Mesothelial cell of epicardium (in vitro differentiated cells): ENCODE measurements around the gene TMPRSS15. TPM values are rescaled to one million over a fixed set of nuclear protein-coding genes. Genes with fewer than 3 reads are reported as not detected.

ENCODE experiments used
- DNase-seq, 2 experiments: peaks; one replicate each; pipeline ENCODE4 v3.0.0; 2021; ENCODE audit warnings: low spot score in 2 of 2; ENCODE audit not compliant: unreplicated experiment in 2 of 2
- H3K27ac Mint-ChIP-seq: 2 replicates; pipeline ENCODE4 v1.8.0; 2021; ENCODE audit warnings: mixed read lengths
- H3K27me3 Mint-ChIP-seq: 2 replicates; pipeline ENCODE4 v1.8.0; 2021; ENCODE audit warnings: low read depth, mixed read lengths
- H3K36me3 Mint-ChIP-seq: 2 replicates; pipeline ENCODE4 v1.8.0; 2021; ENCODE audit warnings: mixed read lengths
- H3K4me1 Mint-ChIP-seq: 2 replicates; pipeline ENCODE4 v1.8.0; 2021; ENCODE audit warnings: mixed read lengths
- H3K4me3 Mint-ChIP-seq: 2 replicates; pipeline ENCODE4 v1.8.0; 2021; ENCODE audit warnings: mild to moderate bottlenecking, moderate library complexity, mixed read lengths
- H3K9me3 Mint-ChIP-seq: 2 replicates; pipeline ENCODE4 v1.8.0; 2021; ENCODE audit warnings: mixed read lengths
- total RNA-seq: library from RNA; stranded (reverse); gene quantifications from 3 replicates; pipeline ENCODE4 v1.2.1, GENCODE V29; 2021
- TF ChIP-seq, protein P1 (sequence below): fragments of 200-600 bp; sonication (generic); IDR thresholded peaks from one replicate; pipeline ENCODE4 v1.5.0; 2021; ENCODE audit warnings: antibody characterized with exemption; ENCODE audit not compliant: unreplicated experiment

Gene TMPRSS15
- total RNA-seq: 0.80 to 1.9 TPM (median 1.4 TPM) in 3 replicates

DNA sequence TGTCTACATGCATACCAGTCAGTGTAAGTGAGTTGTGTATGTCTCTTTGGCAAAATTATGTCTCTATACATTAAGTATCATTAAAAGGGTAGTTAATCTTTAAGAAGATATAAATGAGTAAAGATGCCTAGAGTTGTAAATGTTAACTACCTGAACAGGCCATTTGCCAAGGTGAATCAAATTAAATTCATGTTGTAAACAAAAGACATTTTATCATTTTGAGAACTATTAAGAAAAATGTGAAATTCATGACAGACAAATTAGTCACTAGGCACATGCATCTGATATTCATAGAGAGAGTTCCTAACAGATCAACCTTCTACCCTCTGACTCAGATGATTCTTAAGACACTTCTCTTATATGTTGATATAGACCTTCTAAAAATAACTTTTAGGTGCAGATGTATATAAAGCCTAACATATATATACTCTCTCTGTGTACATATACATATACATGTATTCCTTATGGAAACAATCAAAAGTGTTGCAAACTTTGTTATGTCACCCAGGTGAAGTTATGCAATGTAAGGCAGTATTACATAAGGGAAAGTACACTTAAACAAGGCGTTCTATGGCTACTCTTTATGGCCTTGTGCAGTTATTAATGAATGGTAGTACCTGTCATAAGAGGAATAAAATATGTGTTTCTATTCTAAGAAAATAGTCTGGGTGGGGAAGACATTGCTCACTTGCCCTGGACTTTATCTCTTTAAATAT lies at the start of gene TMPRSS15:
Gene TMPRSS15, minus strand, starts transcription at position 51 of the 716 bp plus-strand sequence. CDS start 163 bp downstream, outside the sequence.
- H3K36me3 Mint-ChIP-seq: no peaks in the 10 kb centered on the region
- peaks cover 8% of the 10 kb centered on the region for H3K27me3 Mint-ChIP-seq
- TF ChIP-seq, protein P1, sequence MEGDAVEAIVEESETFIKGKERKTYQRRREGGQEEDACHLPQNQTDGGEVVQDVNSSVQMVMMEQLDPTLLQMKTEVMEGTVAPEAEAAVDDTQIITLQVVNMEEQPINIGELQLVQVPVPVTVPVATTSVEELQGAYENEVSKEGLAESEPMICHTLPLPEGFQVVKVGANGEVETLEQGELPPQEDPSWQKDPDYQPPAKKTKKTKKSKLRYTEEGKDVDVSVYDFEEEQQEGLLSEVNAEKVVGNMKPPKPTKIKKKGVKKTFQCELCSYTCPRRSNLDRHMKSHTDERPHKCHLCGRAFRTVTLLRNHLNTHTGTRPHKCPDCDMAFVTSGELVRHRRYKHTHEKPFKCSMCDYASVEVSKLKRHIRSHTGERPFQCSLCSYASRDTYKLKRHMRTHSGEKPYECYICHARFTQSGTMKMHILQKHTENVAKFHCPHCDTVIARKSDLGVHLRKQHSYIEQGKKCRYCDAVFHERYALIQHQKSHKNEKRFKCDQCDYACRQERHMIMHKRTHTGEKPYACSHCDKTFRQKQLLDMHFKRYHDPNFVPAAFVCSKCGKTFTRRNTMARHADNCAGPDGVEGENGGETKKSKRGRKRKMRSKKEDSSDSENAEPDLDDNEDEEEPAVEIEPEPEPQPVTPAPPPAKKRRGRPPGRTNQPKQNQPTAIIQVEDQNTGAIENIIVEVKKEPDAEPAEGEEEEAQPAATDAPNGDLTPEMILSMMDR: no peak
- no peak within 1 kb of the TSS for H3K4me3 Mint-ChIP-seq
- peaks cover 12% of the 10 kb centered on the region for H3K9me3 Mint-ChIP-seq
- no peaks in the 10 kb centered on the region for H3K4me1 Mint-ChIP-seq
- no peak for DNase-seq
- no peak within 1 kb of the TSS for H3K27ac Mint-ChIP-seq

DNA sequence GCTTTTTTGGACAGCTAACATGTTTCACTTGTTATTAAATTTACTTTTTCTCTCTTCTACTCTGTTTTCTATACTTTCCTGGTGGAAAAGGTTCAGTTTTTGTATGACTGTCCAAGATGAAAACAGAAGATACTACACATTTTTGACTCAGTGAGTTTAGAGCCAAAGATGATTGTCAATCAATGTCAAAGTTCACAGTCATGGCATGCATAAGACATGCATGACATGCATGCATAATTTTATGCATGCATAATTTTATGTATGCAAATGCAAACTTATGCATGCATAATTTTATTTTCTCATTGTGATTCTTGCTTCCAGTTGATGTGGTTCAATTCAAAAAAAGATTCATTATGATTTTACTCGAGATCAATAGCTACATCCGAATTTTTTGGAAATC lies 48.1 kb upstream of the TMPRSS15 start:
- Mint-ChIP-seq H3K4me3 (no peak overlapping the region), H3K27me3 (no peaks in the 10 kb centered on the region), H3K9me3 (peaks cover 5% of the 10 kb centered on the region), H3K36me3 (peaks cover 1% of the 10 kb centered on the region), H3K27ac (no peak overlapping the region), H3K4me1 (peaks cover 5% of the 10 kb centered on the region)
- DNase-seq: no peak
- TF ChIP-seq, protein P1: no peak

- no peak overlapping the region for H3K4me3 Mint-ChIP-seq
- H3K36me3 Mint-ChIP-seq: peaks cover 6% of the 10 kb centered on the region
- no peaks in the 10 kb centered on the region for H3K27me3 Mint-ChIP-seq
- peaks cover 5% of the 10 kb centered on the region for H3K4me1 Mint-ChIP-seq
- peak overlapping the region; percentile 10 for H3K27ac Mint-ChIP-seq
- TF ChIP-seq, protein P1: no peak
- DNase-seq: no peak
- peaks cover 20% of the 10 kb centered on the region for H3K9me3 Mint-ChIP-seq
These were observed 46.3 kb upstream of the TMPRSS15 start for GRCh38 chr21:18449605-18450550.

DNA sequence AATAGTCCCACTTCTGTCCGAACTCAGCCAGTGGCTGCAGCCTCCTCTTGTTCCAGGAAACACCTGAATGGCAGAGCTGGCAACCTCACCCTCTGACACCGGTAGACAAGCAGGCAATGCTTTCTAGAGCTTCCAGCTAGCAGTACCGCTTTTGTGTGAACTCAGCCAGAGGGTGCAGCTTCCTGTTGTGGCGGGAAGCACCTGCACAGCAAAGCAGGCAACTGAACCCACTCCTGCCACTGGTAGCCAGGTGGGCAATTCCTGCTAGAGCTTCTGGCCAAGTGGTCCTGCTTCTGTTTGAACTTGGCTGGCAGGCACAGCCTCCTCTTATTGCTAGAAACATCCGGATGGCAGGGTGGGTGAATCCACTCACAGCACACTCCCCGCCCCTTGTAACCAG lies 40.1 kb upstream of the TMPRSS15 start:
- Mint-ChIP-seq H3K4me1 (peaks cover 6% of the 10 kb centered on the region), H3K27me3 (no peaks in the 10 kb centered on the region), H3K9me3 (peaks cover 29% of the 10 kb centered on the region), H3K36me3 (peaks cover 6% of the 10 kb centered on the region), H3K27ac (no peak overlapping the region), H3K4me3 (no peak overlapping the region)
- DNase-seq: no peak
- TF ChIP-seq, protein P1: no peak

DNA sequence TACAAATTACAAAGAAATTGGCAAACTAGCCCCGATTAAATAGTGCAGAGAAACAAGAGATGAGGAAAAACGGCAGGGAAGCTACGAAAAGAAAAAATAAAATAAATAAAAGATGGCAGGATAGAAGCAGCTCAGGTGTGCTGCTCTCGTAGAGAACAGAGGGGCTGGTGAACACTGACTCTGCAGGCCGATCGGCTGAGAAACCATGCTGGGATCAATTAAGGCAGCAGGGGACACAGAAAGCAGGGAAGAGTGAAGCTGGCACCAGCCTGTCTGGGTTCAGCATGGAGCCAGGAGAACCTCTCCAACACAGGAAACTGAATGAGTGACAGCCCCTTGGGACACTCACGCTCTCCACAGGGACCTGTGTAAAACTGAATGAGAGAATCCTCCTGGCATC lies 39.5 kb upstream of the TMPRSS15 start:
- H3K4me3 Mint-ChIP-seq: no peak overlapping the region
- peaks cover 6% of the 10 kb centered on the region for H3K36me3 Mint-ChIP-seq
- TF ChIP-seq, protein P1: no peak
- H3K27ac Mint-ChIP-seq: no peak overlapping the region
- H3K9me3 Mint-ChIP-seq: peaks cover 29% of the 10 kb centered on the region
- no peak for DNase-seq
- no peaks in the 10 kb centered on the region for H3K27me3 Mint-ChIP-seq
- H3K4me1 Mint-ChIP-seq: peaks cover 6% of the 10 kb centered on the region
